GM12892 (cell line): ENCODE measurements around the gene FGR.
A peak's percentile ranks its signal among the peaks of the same experiment; 100 is the strongest.
"Not testable (repeated sequence)": the region's sequence is repeated elsewhere in the genome, so short reads cannot be mapped to it uniquely, and the experiment has no call there.

Experiments
- DNase-seq: peaks from one replicate; pipeline ENCODE4 v3.0.0; 2011; ENCODE audit not compliant: insufficient read length
- FAIRE-seq: peaks from 2 replicates; lab custom pipeline; 2011; peaks lifted over from hg19 to GRCh38; lab: Jason Lieb, UNC
- POLR2A ChIP-seq: IDR thresholded peaks from 2 replicates; pipeline ENCODE4 v1.6.1; 2011; ENCODE audit warnings: low read depth, low read length, control low read depth
- POLR2AphosphoS5 ChIP-seq: IDR thresholded peaks from 2 replicates; pipeline ENCODE4 v1.6.1; 2011; ENCODE audit warnings: low read depth, low read length, control low read depth
- TAF1 ChIP-seq: IDR thresholded peaks from 2 replicates; pipeline ENCODE4 v1.6.1; 2011; ENCODE audit warnings: low read depth, mild to moderate bottlenecking, control low read depth, low read length, borderline replicate concordance

The FGR gene

GRCh38 chr1:27628712-27629111 lies 6.3 kb downstream of the FGR start:
- FAIRE-seq: peak; percentile 21
- no peak for TF ChIP-seq TAF1
- TF ChIP-seq POLR2AphosphoS5: no peak
- TF ChIP-seq POLR2A: no peak
- no peak for DNase-seq

GRCh38 chr1:27627733-27628132 lies 7.3 kb downstream of the FGR start:
- DNase-seq, FAIRE-seq: not testable (repeated sequence)

- TF ChIP-seq POLR2AphosphoS5 (no peak), POLR2A (no peak), TAF1 (no peak)
- no peak for FAIRE-seq
- DNase-seq: no peak
These were observed 7.9 kb downstream of the FGR start for GRCh38 chr1:27627061-27627460.

- DNase-seq (no peak), FAIRE-seq (peak; percentile 70)
- peak; percentile 78 for TF ChIP-seq POLR2A
- TF ChIP-seq POLR2AphosphoS5: no peak
- no peak for TF ChIP-seq TAF1
These were observed 8.7 kb downstream of the FGR start for GRCh38 chr1:27626031-27626935.

GRCh38 chr1:27624467-27625178 lies 10.4 kb downstream of the FGR start:
- TF ChIP-seq TAF1 (no peak), POLR2A (no peak), POLR2AphosphoS5 (no peak)
- DNase-seq (no peak), FAIRE-seq (peak; percentile 87)

- TF ChIP-seq POLR2AphosphoS5 (no peak), POLR2A (0 out of 2 replicates have a peak, but pooled peaks have one; percentile 14)
- FAIRE-seq (peak; percentile 24), DNase-seq (no peak)
These were observed 11.4 kb downstream of the FGR start for GRCh38 chr1:27623327-27624212.

GRCh38 chr1:27622828-27623227 lies 12.2 kb downstream of the FGR start:
- FAIRE-seq: no peak
- TF ChIP-seq POLR2AphosphoS5 (no peak), TAF1 (no peak), POLR2A (no peak)
- no peak for DNase-seq

- FAIRE-seq: no peak
- no peak for TF ChIP-seq POLR2A
- TF ChIP-seq TAF1: no peak
- TF ChIP-seq POLR2AphosphoS5: no peak
- no peak for DNase-seq
These were observed 13.7 kb downstream of the FGR start for GRCh38 chr1:27621051-27621920.

GRCh38 chr1:27619782-27620438 lies 15.1 kb downstream of the FGR start:
- FAIRE-seq, DNase-seq: not testable (repeated sequence)

GRCh38 chr1:27618341-27619082 lies 16.5 kb downstream of the FGR start:
- FAIRE-seq (peak; percentile 69), DNase-seq (no peak)
- no peak for TF ChIP-seq POLR2A
- TF ChIP-seq POLR2AphosphoS5: no peak
- TF ChIP-seq TAF1: no peak

- DNase-seq: no peak
- TF ChIP-seq TAF1: no peak
- TF ChIP-seq POLR2A: no peak
- TF ChIP-seq POLR2AphosphoS5: no peak
- FAIRE-seq: no peak
These were observed 17.6 kb downstream of the FGR start for GRCh38 chr1:27617420-27617819.
